Endothelial cell of umbilical vein (primary cell): ENCODE data around the gene TMPRSS6. TPM values are rescaled to one million over a fixed set of nuclear protein-coding genes. Genes with fewer than 3 reads are reported as not detected.

ENCODE experiments used
- BruUV-seq: library from RNA; stranded (reverse); fragments of 400-500 nt; replicated peaks from 2 replicates; lab custom pipeline; 2021; lab: Mats Ljungman, UMichigan
- CTCF ChIA-PET: fragments of 300-600, 350-600 bp; sonication (Branson Sonifier 250); formaldehyde crosslinking; loops from one replicate; lab custom pipeline; 2021; ENCODE audit warnings: antibody characterized with exemption, inconsistent platforms; lab: Charles Lee
- POLR2A ChIA-PET: fragments of 300-600, 350-600 bp; sonication (Branson Sonifier 250); formaldehyde crosslinking; loops from one replicate; lab custom pipeline; 2021; ENCODE audit warnings: antibody characterized with exemption, inconsistent platforms; lab: Charles Lee
- DNase-seq: peaks from one replicate; pipeline ENCODE4 v3.0.0-alpha.2; 2011; ENCODE audit warnings: low read depth, low spot score
- FAIRE-seq: peaks from 2 replicates; lab custom pipeline; 2011; peaks lifted over from hg19 to GRCh38; lab: Jason Lieb, UNC
- H2AFZ ChIP-seq: 2 replicates; pipeline ENCODE4 v1.6.0; 2012; ENCODE audit warnings: low read depth, low read length, control low read depth, inconsistent platforms
- H3K27ac ChIP-seq: 2 replicates; pipeline ENCODE4 v1.5.1; 2011; ENCODE audit warnings: low read depth, mild to moderate bottlenecking, control low read depth, low read length, moderate library complexity; ENCODE audit not compliant: insufficient read depth
- H3K27me3 ChIP-seq, 2 experiments: 2 replicates each; pipeline versions ENCODE4 v1.6.0 to v1.6.1; 2011; ENCODE audit warnings: low read length in 2 of 2, mixed read lengths in 1 of 2; ENCODE audit not compliant: control insufficient read depth in 2 of 2, insufficient read depth in 2 of 2
- H3K36me3 ChIP-seq, 2 experiments: 2 replicates in 1 of 2; 3 replicates in 1 of 2; pipeline ENCODE4 v1.5.1; 2011; ENCODE audit warnings: low read length in 2 of 2, mild to moderate bottlenecking in 1 of 2, moderate library complexity in 1 of 2; ENCODE audit not compliant: control insufficient read depth in 2 of 2, insufficient read depth in 2 of 2; ENCODE audit errors: extremely low read depth in 1 of 2
- H3K4me1 ChIP-seq: 3 replicates; pipeline ENCODE4 v1.5.1; 2011; ENCODE audit warnings: mild to moderate bottlenecking, low read length; ENCODE audit not compliant: control insufficient read depth, insufficient read depth; ENCODE audit errors: extremely low read depth
- H3K4me2 ChIP-seq: 2 replicates; pipeline ENCODE4 v1.6.1; 2011; ENCODE audit warnings: low read length, control low read depth, mixed read lengths; ENCODE audit not compliant: insufficient read depth
- H3K4me3 ChIP-seq, 3 experiments: fragments of 200-600 bp in 1 of 3; sonication (generic), shearing (Covaris generic) in 1 of 3; replicated peaks in 1 of 3; 2 replicates each; pipeline ENCODE4 v1.5.1; 2011 to 2016; ENCODE audit warnings: control low read depth in 3 of 3, low read length in 3 of 3, mild to moderate bottlenecking in 2 of 3, inconsistent platforms in 1 of 3, low read depth in 1 of 3, moderate library complexity in 1 of 3; ENCODE audit not compliant: insufficient read depth in 1 of 3
- H3K79me2 ChIP-seq: 2 replicates; pipeline ENCODE4 v1.6.0; 2012; ENCODE audit warnings: low read length, inconsistent platforms; ENCODE audit not compliant: control insufficient read depth, insufficient read depth
- H3K9ac ChIP-seq: replicated peaks from 2 replicates; pipeline ENCODE3; 2011; ENCODE audit warnings: low read length, control low read depth; ENCODE audit not compliant: insufficient read depth; ENCODE audit errors: extremely low read depth
- H3K9me1 ChIP-seq: replicated peaks from 3 replicates; pipeline ENCODE4 v1.6.0; 2011; ENCODE audit warnings: mild to moderate bottlenecking, low read length; ENCODE audit not compliant: control insufficient read depth, insufficient read depth; ENCODE audit errors: extremely low read depth
- H3K9me3 ChIP-seq: replicated peaks from 2 replicates; pipeline ENCODE4 v1.5.1; 2012; ENCODE audit warnings: low read length, inconsistent platforms; ENCODE audit not compliant: control insufficient read depth, insufficient read depth
- H4K20me1 ChIP-seq: replicated peaks from 2 replicates; pipeline ENCODE3; 2011; ENCODE audit warnings: mild to moderate bottlenecking, low read length; ENCODE audit not compliant: control insufficient read depth, insufficient read depth; ENCODE audit errors: extremely low read depth
- CTCF ChIP-seq, 2 donors: IDR thresholded peaks; 1 replicate in 1 of 2; 2 replicates in 1 of 2; pipeline ENCODE4 v1.5.1; 2011; ENCODE audit warnings: low read length in 2 of 2, mild to moderate bottlenecking in 2 of 2, moderate library complexity in 2 of 2, control low read depth in 1 of 2, inconsistent platforms in 1 of 2, low read depth in 1 of 2; ENCODE audit not compliant: insufficient read depth in 1 of 2; ENCODE audit errors: extremely low read depth in 1 of 2
- EZH2 ChIP-seq: IDR thresholded peaks from 2 replicates; pipeline ENCODE4 v1.6.1; 2012; ENCODE audit warnings: borderline replicate concordance, low read depth, mild to moderate bottlenecking, moderate library complexity, low read length, inconsistent platforms; ENCODE audit not compliant: severe bottlenecking
- FOS ChIP-seq: IDR thresholded peaks from 2 replicates; pipeline ENCODE4 v1.6.1; 2011; ENCODE audit warnings: mild to moderate bottlenecking, low read length, moderate library complexity, borderline replicate concordance; ENCODE audit not compliant: insufficient read depth
- GATA2 ChIP-seq: IDR thresholded peaks from 2 replicates; pipeline ENCODE4 v1.7.0; 2011; ENCODE audit warnings: low read depth, mild to moderate bottlenecking, moderate library complexity, mixed read lengths, low read length; ENCODE audit not compliant: insufficient read length, insufficient read depth
- JUN ChIP-seq: IDR thresholded peaks from 2 replicates; pipeline ENCODE4 v1.6.1; 2011; ENCODE audit warnings: borderline replicate concordance, low read depth; ENCODE audit not compliant: insufficient read length, insufficient read depth
- MAX ChIP-seq: IDR thresholded peaks from 2 replicates; pipeline ENCODE4 v1.6.1; 2011; ENCODE audit not compliant: insufficient read depth, insufficient read length
- MYC ChIP-seq: IDR thresholded peaks from one replicate; pipeline ENCODE4 v1.6.1; 2011; ENCODE audit warnings: mild to moderate bottlenecking, low read depth, low read length
- POLR2A ChIP-seq: IDR thresholded peaks from 2 replicates; pipeline ENCODE4 v1.6.1; 2012; ENCODE audit warnings: low read depth, mild to moderate bottlenecking, control low read depth, low read length
- POLR2AphosphoS5 ChIP-seq: IDR thresholded peaks from 2 replicates; pipeline ENCODE4 v1.6.1; 2012; ENCODE audit warnings: low read depth, mild to moderate bottlenecking, control low read depth, low read length, moderate library complexity; ENCODE audit not compliant: insufficient read depth
- dilution Hi-C: fragments of 300-500 bp; cut with MboI; formaldehyde crosslinking; loops from one replicate; pipeline ENCODE4 v1.15.0; 2019; ENCODE audit warnings: low sequenced_read_pairs; ENCODE audit not compliant: extremely low pct_ligation_motif_present
- intact Hi-C: fragments of 100-400 bp; cut with micrococcal nuclease; formaldehyde crosslinking; loops from one replicate; pipeline ENCODE4 v1.10.0; 2022
- polyA plus RNA-seq, 4 experiments: library from polyadenylated mRNA; depleted of rRNA in 3 of 4; stranded (reverse) in 3 of 4; unstranded in 1 of 4; fragments of >200 nt; gene quantifications; 2 replicates each; pipeline versions ENCODE4 v1.2.1 to v1.2.3, GENCODE V29; 2011 to 2012; ENCODE audit warnings: missing spikeins in 1 of 4
- total RNA-seq: library from RNA; stranded (reverse); gene quantifications from 2 replicates; pipeline ENCODE4 v1.2.3, GENCODE V29; 2021

TMPRSS6 gene
- total and polyA plus RNA-seq, 2 donors (not counting 3 experiments of a cell fraction or from before 2014, with no cell fraction given), result not detected

- Histone ChIP-seq H3K36me3 (peaks cover 3 to 44% of the 10 kb centered on the region in 2 experiments), H3K27me3 (no peaks in the 10 kb centered on the region), H3K9me3 (no peaks in the 10 kb centered on the region), H3K4me2 (no peak overlapping the region), H3K9ac (no peak overlapping the region), H3K4me3 (no peak overlapping the region), H2AFZ (no peak overlapping the region), H4K20me1 (no peaks in the 10 kb centered on the region), H3K79me2 (peaks cover 3% of the 10 kb centered on the region), H3K4me1 (peaks cover 7% of the 10 kb centered on the region), H3K9me1 (no peaks in the 10 kb centered on the region), H3K27ac (no peak overlapping the region)
- CTCF ChIA-PET, result interaction anchor here (1.2 kb wide), 1 partner anchor 34 kb away, joined by 4 read pairs; no protein-coding TSS in a partner anchor
- TF ChIP-seq JUN, result no peak
- TF ChIP-seq MAX, result no peak
- TF ChIP-seq POLR2AphosphoS5, result no peak
- TF ChIP-seq FOS, result no peak
- intact Hi-C loops (no loop called here), dilution Hi-C loops (no loop called here)
- BruUV-seq, result no TSS peak
- POLR2A ChIA-PET, result no interaction called here
- DNase-seq (no peak), FAIRE-seq (no peak)
Observed at GRCh38 chr22:37056246-37056645, 53.3 kb downstream of the TMPRSS6 start.

GRCh38 chr22:37054600-37055365 lies 54.7 kb downstream of the TMPRSS6 start:
- FAIRE-seq, result no peak

More at GRCh38 chr22:37054600-37055365, 54.7 kb downstream of the TMPRSS6 start:
- peaks cover 3% of the 10 kb centered on the region for H3K79me2 ChIP-seq
- H2AFZ ChIP-seq, result no peak overlapping the region
- dilution Hi-C loops, result no loop called here
- intact Hi-C loops, result no loop called here
- H3K9ac ChIP-seq, result no peak overlapping the region
- H3K4me3 ChIP-seq, result no peak overlapping the region
- DNase-seq, result no peak
- H3K27ac ChIP-seq, result no peak overlapping the region
- peaks cover 3 to 34% of the 10 kb centered on the region in 2 experiments for H3K36me3 ChIP-seq
- POLR2A ChIA-PET, result no interaction called here
- TF ChIP-seq CTCF (IDR thresholded peaks at IDR 0.05; ENCODE audit: extremely low read depth in 1 of 2, insufficient read depth in 1 of 2, low read depth in 1 of 2, low read length in 2 of 2), result no peak
- no peak for TF ChIP-seq GATA2
- no peak for TF ChIP-seq MAX
- TF ChIP-seq POLR2AphosphoS5, result no peak
- TF ChIP-seq FOS, result no peak
- TF ChIP-seq EZH2, result no peak
- TF ChIP-seq MYC, result no peak
- no peak for TF ChIP-seq JUN
- TF ChIP-seq POLR2A, result no peak
- H3K9me1 ChIP-seq, result no peaks in the 10 kb centered on the region
- no peaks in the 10 kb centered on the region for H3K27me3 ChIP-seq
- CTCF ChIA-PET, result interaction anchor here (0.6 to 1.6 kb wide), 3 partner anchors 9 to 33 kb away, joined by 3 to 6 read pairs (median 4); no protein-coding TSS in a partner anchor
- H3K9me3 ChIP-seq, result no peaks in the 10 kb centered on the region
- H4K20me1 ChIP-seq, result no peaks in the 10 kb centered on the region
- BruUV-seq, result no TSS peak
- H3K4me1 ChIP-seq, result peaks cover 7% of the 10 kb centered on the region
- no peak overlapping the region for H3K4me2 ChIP-seq
